HG02938 (cell line): ENCODE data around the gene OR6K3.
"Not testable (repeated sequence)": the region's sequence is repeated elsewhere in the genome, so short reads cannot be mapped to it uniquely, and the experiment has no call there.

ENCODE experiments used
- ATAC-seq: cut with Tn5 transposase; IDR thresholded peaks from one replicate; pipeline ENCODE4 v1.9.1; 2021; ENCODE audit warnings: mild to moderate bottlenecking, moderate library complexity; ENCODE audit not compliant: unreplicated experiment

OR6K3 gene, protein sequence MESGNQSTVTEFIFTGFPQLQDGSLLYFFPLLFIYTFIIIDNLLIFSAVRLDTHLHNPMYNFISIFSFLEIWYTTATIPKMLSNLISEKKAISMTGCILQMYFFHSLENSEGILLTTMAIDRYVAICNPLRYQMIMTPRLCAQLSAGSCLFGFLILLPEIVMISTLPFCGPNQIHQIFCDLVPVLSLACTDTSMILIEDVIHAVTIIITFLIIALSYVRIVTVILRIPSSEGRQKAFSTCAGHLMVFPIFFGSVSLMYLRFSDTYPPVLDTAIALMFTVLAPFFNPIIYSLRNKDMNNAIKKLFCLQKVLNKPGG

DNA sequence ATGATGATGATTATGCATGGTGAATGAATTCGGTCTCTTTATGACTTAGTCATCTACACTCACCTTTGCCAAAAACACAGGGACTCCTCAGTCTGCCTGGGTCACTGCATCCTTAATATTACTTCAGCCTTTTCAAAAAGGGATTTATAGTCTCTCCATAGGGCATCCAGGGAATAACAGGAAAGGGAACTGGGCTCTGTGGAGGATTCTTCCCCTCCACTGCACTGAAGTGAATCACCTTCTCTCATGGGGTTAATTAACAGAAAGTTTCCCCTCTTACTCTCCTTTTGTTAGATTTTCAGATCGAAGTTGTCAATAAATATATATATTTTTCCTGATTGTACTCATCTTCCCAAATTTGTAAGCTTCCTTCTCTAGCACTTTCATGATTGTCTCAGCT lies at the start of gene OR6K3:
Gene OR6K3, minus strand, starts transcription at position 101 of the 400 bp plus-strand sequence. CDS start 2,605 bp downstream, outside the sequence.
- no peak for ATAC-seq

DNA sequence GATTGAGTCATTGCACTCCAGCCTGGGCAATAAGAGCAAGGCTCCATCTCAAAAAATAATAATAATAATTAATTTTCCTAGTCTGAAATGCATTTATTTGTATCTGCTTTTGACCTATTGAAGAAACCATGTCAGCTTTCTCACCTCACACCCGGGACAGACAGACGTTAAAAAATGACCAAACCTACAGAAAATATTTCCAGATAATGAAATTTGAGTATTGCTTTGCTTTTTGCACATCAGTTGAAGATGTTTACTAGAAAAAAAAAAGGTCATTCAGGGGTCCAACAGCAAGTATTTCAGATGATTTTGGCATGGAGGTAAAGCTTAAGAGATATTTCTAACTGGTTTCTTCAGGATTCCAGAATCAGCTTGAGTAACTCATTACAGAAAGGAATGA lies 33.9 kb upstream of the OR6K3 start, which contains the start of gene OR6K6:
Gene OR6K6, plus strand, starts transcription at position 301 of the 400 bp plus-strand sequence. CDS start 168 bp downstream, outside the sequence.
- no peak for ATAC-seq

DNA sequence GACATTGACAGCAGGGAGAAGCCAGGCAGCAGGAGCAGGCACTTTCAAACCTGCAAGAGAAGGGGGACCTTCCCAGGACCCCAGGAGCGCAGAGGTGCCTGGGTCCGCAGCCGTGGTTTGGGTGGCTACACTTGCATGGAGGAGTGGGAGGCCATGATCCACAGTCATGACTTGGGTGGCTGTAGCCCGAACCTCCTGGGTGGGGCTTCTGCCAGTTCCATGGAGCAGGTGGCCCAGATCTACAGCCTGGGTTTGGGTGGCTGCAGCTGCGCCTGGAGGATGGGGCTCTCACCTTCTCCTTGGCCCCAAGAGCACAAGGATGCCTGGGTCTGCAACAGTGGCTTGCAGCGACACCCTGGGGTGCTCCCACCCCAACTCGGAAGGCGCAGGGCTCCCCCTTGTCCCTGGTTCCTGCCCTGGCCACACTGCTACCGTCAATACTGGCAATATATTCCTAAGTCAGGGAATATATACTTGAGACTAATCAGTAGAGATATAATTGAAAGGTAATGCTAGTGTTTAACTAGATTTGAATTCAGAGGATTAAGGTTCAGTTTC lies 31.7 kb upstream of the OR6K3 start:
- ATAC-seq = no peak

DNA sequence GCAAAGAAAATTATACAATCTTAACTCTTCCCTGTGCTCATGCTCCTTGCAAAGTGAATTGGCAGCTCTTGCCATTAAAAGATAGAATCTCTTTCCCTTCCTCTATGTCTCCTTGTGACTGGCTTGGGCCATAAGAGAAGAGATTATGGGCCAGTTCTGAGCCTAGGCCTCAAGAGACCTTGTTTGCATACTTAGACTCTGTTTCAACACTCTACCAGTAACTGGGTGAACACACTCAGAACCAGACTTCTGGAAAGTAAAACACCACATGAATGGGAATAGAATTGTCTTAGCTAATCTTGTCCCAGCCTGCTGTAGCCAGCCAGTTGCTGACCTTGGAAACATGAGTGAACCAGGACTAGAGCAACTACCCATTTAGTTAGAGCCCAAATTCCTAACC lies 15.3 kb upstream of the OR6K3 start:
- ATAC-seq = no peak

DNA sequence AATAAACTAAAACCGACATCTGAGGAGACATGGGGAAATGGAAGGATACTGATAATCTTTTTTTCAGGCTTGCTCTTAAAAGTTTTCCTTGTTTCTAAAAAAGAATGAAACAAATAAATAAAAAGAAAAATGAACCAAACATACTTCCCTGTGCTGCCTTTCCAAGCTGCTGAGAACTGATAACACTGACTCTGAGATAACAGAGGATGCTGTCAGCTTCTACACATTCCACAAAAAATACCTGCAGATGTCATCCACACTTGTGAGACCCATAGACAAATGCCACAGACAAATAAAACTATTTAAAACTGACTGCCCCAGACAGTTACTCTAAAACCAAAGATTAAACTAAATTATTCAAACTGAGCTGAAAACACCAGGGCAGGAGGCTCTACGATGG lies 12.0 kb upstream of the OR6K3 start:
- ATAC-seq = no peak

DNA sequence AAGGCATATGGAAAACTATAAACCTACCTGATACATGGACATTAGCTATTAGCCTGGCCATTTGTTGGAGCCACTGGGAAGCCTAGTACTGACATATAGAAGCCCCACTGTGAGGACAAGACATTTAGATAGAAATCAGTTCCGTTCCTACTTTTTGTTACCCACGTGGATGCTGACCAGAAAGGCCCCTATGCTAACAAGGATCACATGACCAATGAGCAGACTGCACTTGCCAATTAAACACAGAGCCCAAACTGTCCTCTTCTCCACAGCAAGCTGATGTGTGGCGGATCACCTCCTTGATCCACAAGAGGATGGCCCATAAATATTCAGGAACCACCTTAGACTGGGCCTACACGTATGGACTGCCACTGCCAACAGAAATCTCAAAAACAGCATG lies 11.2 kb upstream of the OR6K3 start:
- ATAC-seq = no peak

DNA sequence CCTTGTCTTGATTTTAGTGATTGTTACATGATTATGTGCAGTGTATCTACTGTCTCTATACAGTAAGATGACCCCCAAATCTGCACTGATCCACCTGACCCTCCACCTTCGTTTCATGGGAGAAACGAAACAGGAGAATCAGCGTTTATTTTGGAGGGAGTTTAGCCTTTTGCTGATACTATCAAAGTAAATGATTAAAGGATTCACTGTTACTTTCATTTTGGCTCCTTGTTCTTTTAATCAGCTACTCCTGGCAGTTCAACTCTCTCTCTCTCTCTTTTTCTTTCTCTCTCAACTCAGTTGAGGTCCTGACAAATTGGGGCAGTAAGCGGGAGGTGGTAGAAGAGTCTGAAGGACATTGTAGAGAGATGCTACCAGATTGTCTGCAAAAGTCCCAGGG lies 9.9 kb upstream of the OR6K3 start:
- ATAC-seq = no peak

DNA sequence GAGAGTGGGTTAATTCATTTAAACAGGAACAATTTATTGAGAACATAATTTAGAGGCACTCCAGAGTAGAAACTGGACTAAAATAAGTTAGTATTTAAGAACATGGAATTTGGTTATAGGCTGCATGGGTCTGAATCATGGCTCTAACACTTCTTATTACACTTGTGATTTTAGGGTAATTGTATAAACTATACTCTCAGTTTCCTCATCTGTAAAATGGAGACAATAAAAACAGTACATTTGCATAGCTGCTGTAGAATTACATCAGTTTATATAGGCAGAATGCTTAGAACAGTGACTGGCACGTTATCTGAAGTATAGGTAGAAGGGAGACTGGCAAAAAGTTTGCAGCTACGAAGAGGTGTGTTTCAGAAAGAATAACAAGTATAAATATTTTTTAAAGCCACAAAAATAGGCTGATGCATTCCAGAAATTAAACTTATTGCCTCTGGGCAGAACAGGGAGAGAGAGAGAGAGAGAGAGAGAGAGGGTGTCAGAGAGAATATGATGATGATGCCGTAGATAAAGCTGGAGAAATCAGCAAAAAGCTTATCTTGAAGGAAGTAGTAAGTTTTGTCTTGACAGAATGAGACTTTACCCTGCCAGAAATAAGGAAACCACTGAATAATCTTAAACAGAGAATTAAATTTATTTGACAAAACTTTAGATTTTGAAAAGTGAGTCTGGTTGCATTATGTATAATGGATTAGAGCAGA lies 8.1 kb upstream of the OR6K3 start:
- ATAC-seq = no peak

DNA sequence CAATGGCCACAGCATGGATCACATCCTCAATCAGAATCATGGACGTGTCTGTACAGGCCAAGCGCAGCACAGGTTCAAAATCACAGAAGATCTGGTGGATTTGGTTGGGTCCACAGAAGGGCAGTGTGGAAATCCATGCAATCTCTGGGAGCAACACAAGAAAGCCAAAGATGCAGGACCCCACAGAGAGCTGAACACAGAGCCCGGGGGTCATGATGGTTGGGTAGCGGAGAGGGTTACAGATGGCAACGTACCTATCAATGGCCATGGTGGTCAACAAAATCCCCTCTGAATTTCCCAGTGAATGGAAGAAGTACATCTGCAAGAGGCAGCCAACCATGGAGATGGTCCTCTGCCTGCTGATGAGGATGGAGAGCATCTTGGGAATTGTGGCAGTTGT lies 3.9 kb upstream of the OR6K3 start:
- ATAC-seq = no peak

DNA sequence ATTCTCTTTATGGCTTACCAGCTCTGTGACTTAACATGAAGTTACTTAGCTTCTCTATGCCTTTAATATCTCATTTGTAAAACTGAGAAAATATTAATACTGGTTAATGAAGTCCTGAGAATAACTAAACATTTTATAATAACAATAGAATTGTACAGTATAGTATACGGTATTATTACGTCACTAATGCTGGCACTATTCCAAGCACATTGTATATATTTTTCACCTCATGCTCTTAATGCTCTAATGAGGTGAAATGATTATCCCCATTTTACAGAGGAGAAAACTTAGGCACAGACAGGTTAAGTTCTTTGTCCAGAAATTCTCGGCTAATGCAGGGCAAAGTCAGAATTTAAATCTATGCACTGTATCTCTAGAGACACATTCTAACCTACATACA lies 856 bp downstream of the OR6K3 start:
- ATAC-seq = no peak

DNA sequence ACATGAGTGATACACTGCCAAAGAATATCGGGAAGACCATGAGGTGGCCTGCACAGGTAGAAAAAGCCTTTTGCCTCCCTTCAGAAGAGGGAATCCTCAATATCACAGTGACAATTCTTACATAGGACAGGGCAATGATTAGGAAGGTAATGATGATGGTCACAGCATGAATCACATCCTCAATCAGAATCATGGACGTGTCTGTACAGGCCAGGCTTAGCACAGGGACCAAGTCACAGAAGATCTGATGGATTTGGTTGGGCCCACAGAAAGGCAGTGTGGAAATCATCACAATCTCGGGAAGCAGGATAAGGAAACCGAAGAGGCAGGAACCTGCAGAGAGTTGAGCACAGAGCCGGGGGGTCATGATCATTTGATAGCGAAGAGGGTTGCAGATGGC lies 3.2 kb downstream of the OR6K3 start:
- no peak for ATAC-seq

DNA sequence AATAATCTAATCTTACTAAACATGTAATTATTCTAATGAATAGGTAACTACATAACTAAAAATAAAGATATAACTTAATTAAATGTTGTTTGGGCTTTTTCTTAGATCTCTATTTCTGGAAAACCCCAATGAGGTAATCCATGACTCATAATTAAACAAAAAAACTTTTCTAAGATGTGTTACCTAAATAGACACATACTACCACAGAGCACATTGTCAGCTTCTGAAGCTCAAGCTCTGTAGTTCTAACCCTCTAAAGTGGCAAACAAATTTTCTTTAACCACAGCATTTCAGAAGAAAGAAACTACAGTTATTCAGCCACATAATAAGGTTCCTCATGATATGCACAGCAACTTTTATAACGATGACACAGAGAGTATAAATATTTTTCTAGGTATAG lies 4.2 kb downstream of the OR6K3 start:
- ATAC-seq = no peak

DNA sequence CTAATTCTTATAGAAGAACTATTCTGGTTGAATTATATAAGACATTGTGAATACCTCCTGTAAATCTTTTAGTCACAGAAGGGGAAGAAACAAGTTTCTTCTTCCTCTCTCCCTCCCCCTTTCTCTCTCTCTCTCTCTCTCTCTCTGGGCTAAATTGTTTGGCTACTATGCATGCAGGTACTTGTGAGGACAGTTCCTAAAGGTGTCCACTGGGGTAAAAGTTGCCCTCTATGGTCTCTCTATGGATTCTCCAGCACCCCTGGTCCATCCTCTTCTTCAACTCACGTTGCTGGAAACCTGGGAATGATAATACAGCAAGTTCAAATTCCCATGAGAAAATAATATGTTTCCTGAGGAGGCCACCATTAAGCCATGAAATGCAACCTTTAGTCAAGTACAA lies 5.8 kb downstream of the OR6K3 start:
- no peak for ATAC-seq

DNA sequence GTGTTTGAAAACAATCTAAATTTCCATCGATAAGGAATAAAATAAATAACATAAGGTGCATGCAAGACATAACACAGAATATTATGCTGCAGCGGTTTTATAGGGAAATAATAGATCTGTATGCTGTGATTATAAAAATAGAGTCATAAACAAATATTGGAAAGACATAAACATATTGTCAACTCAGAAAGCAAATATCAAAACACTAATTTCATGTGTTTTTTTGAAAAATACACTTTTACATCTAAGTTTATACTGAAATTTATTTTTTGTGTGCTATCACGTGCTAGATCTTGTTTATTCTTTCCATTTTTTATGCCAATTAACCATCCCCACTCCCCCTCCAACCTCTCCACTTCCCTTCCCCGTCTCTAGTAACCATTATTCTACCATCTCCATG lies 9.4 kb downstream of the OR6K3 start:
- no peak for ATAC-seq

DNA sequence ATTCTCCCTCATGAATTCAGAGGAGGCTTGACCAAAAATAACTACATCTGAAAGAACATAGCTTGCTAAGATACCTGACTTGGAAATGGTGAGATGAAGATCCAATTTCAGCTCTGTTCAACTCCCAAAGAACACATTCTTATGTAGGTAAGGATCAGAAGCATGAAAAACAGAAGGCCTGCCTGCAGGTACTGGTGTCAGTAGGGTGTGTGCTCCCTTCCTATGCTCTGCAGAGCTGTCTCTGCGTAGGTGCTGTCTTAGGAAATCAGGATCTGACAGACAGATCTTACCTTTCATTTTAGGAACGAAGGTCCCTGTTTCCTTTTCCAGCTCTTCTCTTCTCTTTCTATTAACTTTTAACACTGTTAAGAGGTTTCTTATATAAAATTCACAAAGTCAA lies 14.4 kb downstream of the OR6K3 start:
- ATAC-seq = no peak

DNA sequence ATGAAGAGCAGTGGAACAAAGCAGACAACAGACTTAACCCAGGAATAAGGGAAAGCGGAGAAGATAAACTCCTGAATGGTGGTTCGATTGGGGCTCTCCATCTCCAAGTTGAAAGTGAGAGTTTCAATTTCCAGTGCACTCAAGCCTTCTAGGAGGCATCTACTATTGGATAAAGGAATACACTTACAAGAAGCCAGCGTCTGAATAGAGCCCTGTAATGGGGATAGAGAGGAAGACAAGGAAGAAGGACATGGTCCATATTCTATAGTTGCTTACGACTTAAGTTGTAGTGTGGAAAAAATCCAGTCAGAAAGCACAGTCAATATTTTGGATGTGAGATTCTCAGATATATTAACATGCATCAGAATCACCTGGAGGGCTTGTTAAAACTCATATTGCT lies 20.0 kb downstream of the OR6K3 start, which contains the start of gene OR6K2:
Gene OR6K2, minus strand, starts transcription at position 101 of the 400 bp plus-strand sequence. Its CDS starts 0 bp downstream, at position 101.
- no peak for ATAC-seq

DNA sequence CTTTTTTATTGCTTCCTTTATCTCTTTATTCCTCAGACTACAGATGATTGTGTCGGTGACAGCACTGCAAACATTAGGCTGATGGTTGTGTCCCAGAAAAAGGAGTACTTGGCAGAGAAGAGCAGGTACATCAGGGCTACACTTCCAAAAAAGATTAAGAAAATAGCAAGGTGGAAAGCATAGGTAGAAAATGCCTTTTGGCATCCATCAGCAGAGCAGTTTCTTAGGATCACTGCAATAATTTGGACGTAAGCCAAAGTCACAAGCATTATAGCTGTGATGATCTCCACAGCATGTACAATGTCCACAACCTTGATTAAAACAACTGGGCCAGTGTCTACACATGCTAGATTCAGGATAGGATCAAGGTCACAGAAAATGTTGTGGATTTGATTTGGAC lies 25.9 kb downstream of the OR6K3 start:
- ATAC-seq = no peak

DNA sequence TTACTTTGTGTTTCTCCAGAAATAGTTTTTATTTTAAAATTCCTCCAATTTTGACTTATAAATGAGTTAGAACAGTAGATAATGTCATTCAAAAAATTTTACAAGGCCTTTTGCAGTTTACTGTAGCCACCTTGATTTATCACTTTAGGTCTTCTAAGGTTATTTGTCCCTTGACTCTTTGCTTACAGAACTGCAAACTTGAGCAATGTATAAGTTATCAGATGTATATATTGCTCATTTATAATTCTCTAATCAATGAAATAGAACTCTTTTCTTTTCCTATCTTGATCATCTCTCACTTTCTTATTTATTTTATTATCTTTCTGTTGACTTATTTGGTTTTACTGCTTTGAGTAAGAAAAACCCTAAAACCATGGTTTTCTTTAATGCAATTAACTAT lies 28.2 kb downstream of the OR6K3 start:
- ATAC-seq = no peak

DNA sequence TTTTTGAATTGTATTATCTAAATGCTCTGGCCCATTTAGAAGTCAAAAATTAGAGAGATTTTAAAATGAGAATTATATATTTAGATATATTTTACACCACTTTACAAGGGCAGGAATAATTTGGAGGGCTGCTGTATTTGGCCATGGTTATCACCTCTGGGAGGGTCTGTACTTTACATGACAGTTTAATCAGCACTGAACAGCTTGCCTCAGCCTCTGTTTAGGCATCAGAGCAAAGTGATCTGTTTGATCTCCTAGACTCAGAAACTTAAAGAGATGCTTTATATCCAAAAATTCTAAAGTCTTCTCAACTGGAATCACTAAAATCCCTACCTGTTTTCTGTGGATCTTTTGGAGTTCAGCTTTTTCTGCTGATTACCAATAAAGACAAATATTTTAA lies 28.6 kb downstream of the OR6K3 start:
- no peak for ATAC-seq

DNA sequence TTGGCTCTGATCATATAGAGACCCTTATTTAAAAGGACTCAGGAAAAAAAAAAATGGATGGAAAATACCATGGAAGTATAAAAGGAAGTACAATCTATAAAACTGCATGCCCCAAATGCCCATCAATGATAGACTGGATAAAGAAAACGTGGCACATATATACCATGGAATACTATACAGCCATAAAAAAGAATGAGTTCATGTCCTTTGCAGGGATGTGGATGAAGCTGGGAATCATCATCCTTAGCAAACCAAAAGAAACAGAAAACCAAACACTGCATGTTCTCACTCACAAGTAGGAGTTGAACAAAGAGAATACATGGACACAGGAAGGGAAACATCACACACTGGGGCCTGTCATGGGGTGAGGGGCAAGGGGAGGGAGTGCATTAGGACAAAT lies 29.4 kb downstream of the OR6K3 start:
- ATAC-seq = not testable (repeated sequence)

DNA sequence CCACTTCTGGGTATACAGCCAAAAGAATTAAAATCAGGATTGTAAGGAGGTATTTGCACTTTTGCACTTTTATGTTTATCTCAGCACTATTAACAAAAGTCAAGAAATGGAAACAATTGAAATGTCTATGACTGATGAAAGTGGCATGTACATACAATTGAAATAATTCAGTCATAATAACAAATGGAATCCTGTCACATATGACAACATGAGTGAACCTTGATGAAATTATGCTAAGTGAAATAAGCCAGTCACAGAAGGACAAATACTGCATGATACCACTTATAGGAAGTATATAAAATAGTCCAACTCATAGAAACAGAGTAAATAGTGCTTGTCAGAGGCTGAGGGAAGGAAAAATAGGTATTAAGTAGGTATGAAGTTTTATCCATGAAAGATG lies 30.6 kb downstream of the OR6K3 start:
- ATAC-seq = no peak

DNA sequence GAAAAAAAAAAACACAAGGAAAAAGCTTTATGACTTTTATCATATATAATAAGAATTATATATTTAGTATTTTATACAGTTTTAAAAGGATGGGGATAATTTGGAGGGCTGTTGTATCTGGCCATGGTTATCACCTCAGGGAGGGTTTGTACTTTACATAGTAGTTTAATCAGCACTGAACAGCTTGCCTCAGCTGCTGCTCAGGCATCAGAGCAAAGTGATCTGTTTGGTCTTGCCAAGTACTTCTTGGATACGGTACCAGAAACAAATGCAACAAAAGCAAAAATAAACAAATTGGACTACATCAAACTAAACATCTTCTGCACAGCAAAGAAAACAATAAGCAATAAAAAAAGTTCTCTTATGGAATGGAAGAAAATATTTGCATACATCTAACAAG lies 31.4 kb downstream of the OR6K3 start:
- ATAC-seq = no peak
